Activated effector memory CD4-positive, alpha-beta T cell treated with anti-CD3 and anti-CD28 coated beads, Interleukin-2, amount 50 U/mL, for 16 hours (primary cell): ENCODE measurements around the gene CNNM4.

Source experiments
- DNase-seq: peaks from one replicate; pipeline ENCODE4 v3.0.0-alpha.2; 2020

The CNNM4 gene

GRCh38 chr2:96760036-96760985 is at the start of gene CNNM4:
CNNM4 (plus strand) TSS chr2:96760902; CDS start chr2:96761000, 98 bp downstream.
- peak; percentile 97 for DNase-seq

- no peak for DNase-seq
Observed at GRCh38 chr2:96710985-96711384, 49.7 kb upstream of the CNNM4 start.

GRCh38 chr2:96715658-96716057 is 45.0 kb upstream of the CNNM4 start:
- no peak for DNase-seq

- DNase-seq: no peak
Observed at GRCh38 chr2:96716388-96716787, 44.3 kb upstream of the CNNM4 start.

- DNase-seq: no peak
Observed at GRCh38 chr2:96726131-96726530, 34.6 kb upstream of the CNNM4 start.

GRCh38 chr2:96727431-96727830 is 33.3 kb upstream of the CNNM4 start:
- DNase-seq: no peak

- DNase-seq: no peak
Observed at GRCh38 chr2:96729748-96730147, 31.0 kb upstream of the CNNM4 start.

GRCh38 chr2:96730212-96730611 is 30.5 kb upstream of the CNNM4 start:
- DNase-seq: no peak

GRCh38 chr2:96733931-96734330 is 26.8 kb upstream of the CNNM4 start:
- DNase-seq: no peak

- DNase-seq: no peak
Observed at GRCh38 chr2:96734880-96735583, 25.7 kb upstream of the CNNM4 start.

GRCh38 chr2:96737251-96737650 is 23.5 kb upstream of the CNNM4 start:
- DNase-seq: no peak

- no peak for DNase-seq
Observed at GRCh38 chr2:96737831-96738230, 22.9 kb upstream of the CNNM4 start.

- DNase-seq: no peak
Observed at GRCh38 chr2:96739076-96739632, 21.5 kb upstream of the CNNM4 start.

GRCh38 chr2:96739633-96740428 is 20.9 kb upstream of the CNNM4 start, which contains the start of gene LMAN2L:
LMAN2L (minus strand) TSS chr2:96740064; CDS start chr2:96740040, 24 bp downstream.
- DNase-seq: peak; percentile 99

- no peak for DNase-seq
Observed at GRCh38 chr2:96747061-96747617, 13.6 kb upstream of the CNNM4 start.

- DNase-seq: no peak
Observed at GRCh38 chr2:96751800-96752199, 8.9 kb upstream of the CNNM4 start.

- DNase-seq: no peak
Observed at GRCh38 chr2:96753661-96754282, 6.9 kb upstream of the CNNM4 start.

GRCh38 chr2:96754317-96754716 is 6.4 kb upstream of the CNNM4 start:
- DNase-seq: no peak

- DNase-seq: no peak
Observed at GRCh38 chr2:96756788-96757476, 3.8 kb upstream of the CNNM4 start.

GRCh38 chr2:96757477-96757860 is 3.2 kb upstream of the CNNM4 start:
- DNase-seq: no peak

GRCh38 chr2:96758987-96759386 is 1.7 kb upstream of the CNNM4 start:
- DNase-seq: no peak
